ENCODE measurements around the gene PDLIM7.

Gene PDLIM7

DNA sequence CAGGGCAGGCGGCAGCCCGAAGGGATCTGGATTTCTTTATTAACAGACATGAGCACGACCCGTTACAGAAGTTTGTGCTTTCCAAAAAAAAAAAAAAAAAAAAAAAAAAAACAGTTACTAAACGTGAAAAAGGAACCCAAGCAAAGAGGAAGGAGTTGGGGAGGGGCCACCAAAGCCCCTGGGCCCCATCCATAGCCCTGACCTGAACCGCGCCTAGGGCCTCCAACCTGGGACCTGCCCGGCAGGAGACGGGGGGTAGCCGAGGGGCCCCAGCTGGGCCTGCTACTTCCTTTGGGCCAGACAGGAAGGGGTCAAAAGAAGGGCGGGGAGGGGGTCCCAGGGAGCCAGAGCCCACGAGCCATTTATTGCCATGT is 40.8 kb downstream of the PDLIM7 start:
- Histone ChIP-seq H3K18ac (ENCODE audit: low read depth in 1 of 2, low read length in 2 of 2) (no peak overlapping the region), H2AFZ (ENCODE audit: low read depth, low read length) (no peak overlapping the region), H3K4ac (ENCODE audit: low read depth in 1 of 2, low read length in 2 of 2) (no peak overlapping the region), H2AK5ac (ENCODE audit: low read length, severe bottlenecking) (no peak overlapping the region), H4K91ac (ENCODE audit: low read length) (no peak overlapping the region), H2BK15ac (ENCODE audit: low read depth, poor library complexity, severe bottlenecking) (no peak overlapping the region), H3K4me2 (ENCODE audit: low read length, poor library complexity, severe bottlenecking) (no peak overlapping the region), H3K9me3 (ENCODE audit: control insufficient read depth, low read length) (no peaks in the 10 kb centered on the region), H3K4me3 (ENCODE audit: insufficient read depth in 1 of 2, low read depth in 1 of 2, low read length in 2 of 2) (no peak overlapping the region), H3K23ac (ENCODE audit: low read length in 2 of 2) (no peak overlapping the region), H2BK5ac (ENCODE audit: low read depth, low read length, poor library complexity, severe bottlenecking) (no peak overlapping the region), H3K9ac (ENCODE audit: low read length) (peak overlapping the region; percentile 47), H3K27me3 (ENCODE audit: control insufficient read depth in 1 of 2, insufficient read depth in 1 of 2, low read length in 2 of 2) (no peaks in the 10 kb centered on the region), H3K79me1 (replicated peaks; ENCODE audit: low read length, poor library complexity, severe bottlenecking) (peaks cover 14% of the 10 kb centered on the region), H2BK12ac (ENCODE audit: low read length in 2 of 2) (no peak overlapping the region), H3K14ac (ENCODE audit: low read length in 2 of 2) (no peak overlapping the region), H2BK120ac (ENCODE audit: low read depth, low read length) (no peak overlapping the region), H4K8ac (ENCODE audit: low read length) (no peak overlapping the region), H3K4me1 (ENCODE audit: control insufficient read depth, insufficient read depth, low read depth, low read length) (peaks cover 33% of the 10 kb centered on the region), H3K36me3 (ENCODE audit: control insufficient read depth in 1 of 2, insufficient read depth in 2 of 2, low read depth in 1 of 2, low read length in 2 of 2) (peaks cover 44 to 60% of the 10 kb centered on the region in 2 experiments), H3K27ac (ENCODE audit: low read length, poor library complexity, severe bottlenecking) (peak overlapping the region; percentile 13)
- no peak for DNase-seq
- 51% methylated on average over 10 of the region's 12 CpGs for WGBS

DNA sequence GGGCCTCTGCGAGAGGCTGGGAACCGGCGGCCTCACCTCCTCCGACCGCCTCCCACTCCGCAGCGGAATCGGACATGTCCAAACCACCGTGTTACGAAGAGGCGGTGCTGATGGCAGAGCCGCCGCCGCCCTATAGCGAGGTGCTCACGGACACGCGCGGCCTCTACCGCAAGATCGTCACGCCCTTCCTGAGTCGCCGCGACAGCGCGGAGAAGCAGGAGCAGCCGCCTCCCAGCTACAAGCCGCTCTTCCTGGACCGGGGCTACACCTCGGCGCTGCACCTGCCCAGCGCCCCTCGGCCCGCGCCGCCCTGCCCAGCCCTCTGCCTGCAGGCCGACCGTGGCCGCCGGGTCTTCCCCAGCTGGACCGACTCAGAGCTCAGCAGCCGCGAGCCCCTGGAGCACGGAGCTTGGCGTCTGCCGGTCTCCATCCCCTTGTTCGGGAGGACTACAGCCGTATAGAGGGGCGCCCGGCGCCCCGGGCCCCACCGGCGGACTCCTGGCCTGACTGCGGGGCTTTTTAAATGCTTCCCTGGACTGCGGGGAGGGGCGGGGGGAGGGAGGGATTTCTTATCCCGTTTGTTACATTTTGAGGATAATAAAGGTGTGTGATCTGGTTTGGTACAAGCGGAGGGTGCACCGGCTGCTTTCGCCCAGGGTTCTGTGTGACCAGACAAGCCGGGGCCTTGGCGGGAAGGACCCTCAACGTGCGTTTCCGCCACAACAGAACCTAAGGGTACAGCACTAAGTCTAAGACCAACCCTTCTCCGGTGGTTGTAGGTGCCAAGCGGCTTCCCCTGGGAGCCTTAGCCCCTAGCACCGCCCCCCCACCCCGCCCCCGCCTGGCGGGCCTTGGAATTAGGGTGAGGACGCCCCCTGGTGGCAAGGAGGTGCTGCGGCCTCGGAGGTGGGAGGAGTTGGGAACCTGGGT is 41.5 kb downstream of the PDLIM7 start:
- Histone ChIP-seq H3K4me1 (ENCODE audit: control insufficient read depth, insufficient read depth, low read depth, low read length) (peaks cover 33% of the 10 kb centered on the region), H3K9me3 (ENCODE audit: control insufficient read depth, low read length) (no peaks in the 10 kb centered on the region), H2BK120ac (ENCODE audit: low read depth, low read length) (no peak overlapping the region), H2AK5ac (ENCODE audit: low read length, severe bottlenecking) (no peak overlapping the region), H2BK15ac (ENCODE audit: low read depth, poor library complexity, severe bottlenecking) (no peak overlapping the region), H3K23ac (ENCODE audit: low read length in 2 of 2) (no peak overlapping the region), H3K14ac (ENCODE audit: low read length in 2 of 2) (peak overlapping the region in 1 of 2 experiments; percentile 5), H4K91ac (ENCODE audit: low read length) (no peak overlapping the region), H2BK5ac (ENCODE audit: low read depth, low read length, poor library complexity, severe bottlenecking) (peak overlapping the region; percentile 8), H3K27me3 (ENCODE audit: control insufficient read depth in 1 of 2, insufficient read depth in 1 of 2, low read length in 2 of 2) (no peaks in the 10 kb centered on the region), H3K4ac (ENCODE audit: low read depth in 1 of 2, low read length in 2 of 2) (no peak overlapping the region), H4K8ac (ENCODE audit: low read length) (no peak overlapping the region), H3K4me2 (ENCODE audit: low read length, poor library complexity, severe bottlenecking) (peak overlapping the region; percentile 93), H3K36me3 (ENCODE audit: control insufficient read depth in 1 of 2, insufficient read depth in 2 of 2, low read depth in 1 of 2, low read length in 2 of 2) (peaks cover 40 to 58% of the 10 kb centered on the region in 2 experiments), H3K9ac (ENCODE audit: low read length) (peak overlapping the region; percentile 58), H3K4me3 (ENCODE audit: insufficient read depth in 1 of 2, low read depth in 1 of 2, low read length in 2 of 2) (peak overlapping the region; percentile 55 to 71), H3K27ac (ENCODE audit: low read length, poor library complexity, severe bottlenecking) (peak overlapping the region; percentile 35), H2AFZ (ENCODE audit: low read depth, low read length) (no peak overlapping the region), H3K79me1 (replicated peaks; ENCODE audit: low read length, poor library complexity, severe bottlenecking) (peaks cover 13% of the 10 kb centered on the region), H2BK12ac (ENCODE audit: low read length in 2 of 2) (peak overlapping the region in 1 of 2 experiments; percentile 38), H3K18ac (ENCODE audit: low read depth in 1 of 2, low read length in 2 of 2) (peak overlapping the region in 1 of 2 experiments; percentile 31)
- peak; percentile 88 for DNase-seq
- 3% methylated on average over 62 of the region's 76 CpGs for WGBS

DNA sequence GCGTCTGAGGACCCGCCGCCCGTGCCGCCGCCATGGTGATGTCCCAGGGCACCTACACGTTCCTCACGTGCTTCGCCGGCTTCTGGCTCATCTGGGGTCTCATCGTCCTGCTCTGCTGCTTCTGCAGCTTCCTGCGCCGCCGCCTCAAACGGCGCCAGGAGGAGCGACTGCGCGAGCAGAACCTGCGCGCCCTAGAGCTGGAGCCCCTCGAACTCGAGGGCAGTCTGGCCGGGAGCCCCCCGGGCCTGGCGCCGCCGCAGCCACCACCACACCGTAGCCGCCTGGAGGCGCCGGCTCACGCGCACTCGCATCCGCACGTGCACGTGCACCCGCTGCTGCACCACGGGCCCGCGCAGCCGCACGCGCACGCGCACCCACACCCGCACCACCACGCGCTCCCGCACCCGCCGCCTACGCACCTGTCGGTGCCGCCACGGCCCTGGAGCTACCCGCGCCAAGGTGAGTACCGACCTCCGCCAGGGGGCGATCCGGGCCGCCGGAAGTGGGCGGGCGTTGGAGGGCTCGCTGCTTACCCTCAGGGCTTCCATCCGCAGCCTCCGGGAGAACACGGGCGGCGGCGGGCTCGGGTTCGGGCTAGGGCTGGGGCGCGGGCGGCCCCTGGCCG is 42.3 kb downstream of the PDLIM7 start:
- peaks cover 35 to 58% of the 10 kb centered on the region in 2 experiments for H3K36me3 ChIP-seq (ENCODE audit: control insufficient read depth in 1 of 2, insufficient read depth in 2 of 2, low read depth in 1 of 2, low read length in 2 of 2)
- H3K27me3 ChIP-seq (ENCODE audit: control insufficient read depth in 1 of 2, insufficient read depth in 1 of 2, low read length in 2 of 2): no peaks in the 10 kb centered on the region
- peak overlapping the region; percentile 7 for H2BK15ac ChIP-seq (ENCODE audit: low read depth, poor library complexity, severe bottlenecking)
- H2AFZ ChIP-seq (ENCODE audit: low read depth, low read length): peak overlapping the region; percentile 64
- no peaks in the 10 kb centered on the region for H3K9me3 ChIP-seq (ENCODE audit: control insufficient read depth, low read length)
- peak overlapping the region; percentile 58 for H3K9ac ChIP-seq (ENCODE audit: low read length)
- peak overlapping the region in 1 of 2 experiments; percentile 53 for H3K4ac ChIP-seq (ENCODE audit: low read depth in 1 of 2, low read length in 2 of 2)
- no peak overlapping the region for H2BK12ac ChIP-seq (ENCODE audit: low read length in 2 of 2)
- peaks cover 13% of the 10 kb centered on the region for H3K79me1 ChIP-seq (replicated peaks; ENCODE audit: low read length, poor library complexity, severe bottlenecking)
- peak overlapping the region; percentile 93 for H3K4me2 ChIP-seq (ENCODE audit: low read length, poor library complexity, severe bottlenecking)
- H3K23ac ChIP-seq (ENCODE audit: low read length in 2 of 2): no peak overlapping the region
- peak overlapping the region in 1 of 2 experiments; percentile 44 for H3K14ac ChIP-seq (ENCODE audit: low read length in 2 of 2)
- peak overlapping the region; percentile 55 to 71 for H3K4me3 ChIP-seq (ENCODE audit: insufficient read depth in 1 of 2, low read depth in 1 of 2, low read length in 2 of 2)
- H3K4me1 ChIP-seq (ENCODE audit: control insufficient read depth, insufficient read depth, low read depth, low read length): peaks cover 33% of the 10 kb centered on the region
- H2AK5ac ChIP-seq (ENCODE audit: low read length, severe bottlenecking): no peak overlapping the region
- peak overlapping the region; percentile 18 for H4K91ac ChIP-seq (ENCODE audit: low read length)
- no peak overlapping the region for H2BK120ac ChIP-seq (ENCODE audit: low read depth, low read length)
- no peak overlapping the region for H2BK5ac ChIP-seq (ENCODE audit: low read depth, low read length, poor library complexity, severe bottlenecking)
- peak overlapping the region in 1 of 2 experiments; percentile 79 for H3K18ac ChIP-seq (ENCODE audit: low read depth in 1 of 2, low read length in 2 of 2)
- peak; percentile 70 for DNase-seq
- H4K8ac ChIP-seq (ENCODE audit: low read length): peak overlapping the region; percentile 35
- no peak overlapping the region for H3K27ac ChIP-seq (ENCODE audit: low read length, poor library complexity, severe bottlenecking)
- WGBS: under 1% methylated on average over 54 of the region's 80 CpGs

All from mesenchymal stem cell (in vitro differentiated cells and primary cell).